GM12873 (cell line): ENCODE measurements around the gene SETD7.

ENCODE experiments used
- CTCF ChIP-seq: IDR thresholded peaks from 2 replicates; pipeline ENCODE4 v1.5.1; 2012; ENCODE audit warnings: low read depth, mild to moderate bottlenecking, moderate library complexity, low read length, control low read depth; ENCODE audit not compliant: insufficient read depth; ENCODE audit errors: missing control alignments

The SETD7 gene

GRCh38 chr4:139472852-139473251, 83.2 kb downstream of the SETD7 start:
- TF ChIP-seq CTCF = no peak

- TF ChIP-seq CTCF = no peak
Measured at GRCh38 chr4:139470997-139471665, 84.9 kb downstream of the SETD7 start.

DNA sequence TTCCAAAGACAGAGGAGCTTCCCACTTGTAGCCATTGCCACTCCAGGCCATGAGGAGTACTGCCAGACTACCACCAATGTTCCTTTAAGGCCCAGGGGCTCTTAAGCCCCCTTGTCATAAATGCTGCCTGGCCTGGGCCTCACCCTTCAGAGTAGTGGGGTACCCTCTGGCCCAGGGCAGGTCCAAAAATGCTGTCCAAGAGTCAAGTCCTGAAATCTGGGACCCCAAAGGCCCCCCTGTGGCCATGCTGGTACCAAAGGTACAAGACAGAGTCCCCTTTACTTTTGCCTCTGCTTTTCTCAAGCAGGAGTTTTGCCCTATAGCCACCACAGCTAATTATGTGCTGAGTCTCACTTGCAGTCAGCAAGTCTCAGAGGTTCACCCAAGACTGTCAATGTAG, 85.7 kb downstream of the SETD7 start:
- TF ChIP-seq CTCF = no peak

GRCh38 chr4:139469869-139470268, 86.2 kb downstream of the SETD7 start:
- no peak for TF ChIP-seq CTCF

DNA sequence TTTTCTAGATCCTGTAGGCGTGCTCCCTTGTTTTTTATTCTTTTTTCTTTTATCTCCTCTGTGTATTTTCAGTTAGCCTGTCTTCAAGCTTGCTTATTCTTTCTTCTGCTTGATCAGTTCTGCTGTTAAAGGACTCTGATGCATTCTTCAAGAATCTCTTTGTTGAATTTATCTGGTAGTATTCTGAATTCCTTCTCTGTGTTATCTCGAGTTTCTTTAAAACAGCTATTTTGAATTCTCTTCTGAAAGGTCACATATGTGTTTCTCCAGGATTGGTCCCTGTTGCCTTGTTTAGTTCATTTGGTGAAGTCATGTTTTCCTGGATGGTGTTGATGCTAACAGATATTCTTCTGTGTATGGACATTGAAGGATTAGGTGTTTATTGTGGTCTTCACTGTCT, 86.8 kb downstream of the SETD7 start:
- TF ChIP-seq CTCF = no peak

- no peak for TF ChIP-seq CTCF
Measured at GRCh38 chr4:139465922-139466321, 90.1 kb downstream of the SETD7 start.

GRCh38 chr4:139461022-139461628, 94.9 kb downstream of the SETD7 start:
- TF ChIP-seq CTCF = no peak
